Natural killer cell (primary cell): ENCODE measurements around the gene INO80B. TPM values are rescaled to one million over a fixed set of nuclear protein-coding genes. Genes with fewer than 3 reads are reported as not detected.

ENCODE experiments used
- ATAC-seq, 3 donors: fragments of 150-1000 bp in 2 of 3; fragments of 200-7000 bp in 1 of 3; cut with Tn5 transposase; 1 replicate in 1 of 3; 2 replicates in 2 of 3; pipeline ENCODE4 v1.10.0; 2021; ENCODE audit warnings: mild to moderate bottlenecking in 2 of 3, moderate library complexity in 2 of 3
- DNase-seq, 2 donors: peaks; one replicate each; pipeline versions ENCODE4 v3.0.0 to v3.0.0-alpha.2; 2013 to 2021; ENCODE audit warnings: mixed read lengths in 1 of 2
- H3K27ac ChIP-seq: one replicate; pipeline ENCODE4 v1.5.1; 2013; ENCODE audit warnings: mild to moderate bottlenecking, low read length
- H3K27me3 ChIP-seq: one replicate; pipeline ENCODE4 v1.6.1; 2013; ENCODE audit warnings: low read length; ENCODE audit not compliant: control insufficient read depth, insufficient read depth
- H3K36me3 ChIP-seq: one replicate; pipeline ENCODE4 v1.6.1; 2013; ENCODE audit warnings: low read length; ENCODE audit not compliant: control insufficient read depth, insufficient read depth
- H3K4me1 ChIP-seq: one replicate; pipeline ENCODE4 v1.6.1; 2013; ENCODE audit warnings: low read length; ENCODE audit not compliant: control insufficient read depth, insufficient read depth
- H3K4me3 ChIP-seq: one replicate; pipeline ENCODE4 v1.5.1; 2013; ENCODE audit warnings: low read length
- H3K9me3 ChIP-seq: one replicate; pipeline ENCODE4 v1.6.1; 2013; ENCODE audit warnings: low read length; ENCODE audit not compliant: control insufficient read depth, insufficient read depth
- H3K27ac Mint-ChIP-seq, 2 donors: one replicate each; pipeline ENCODE4 v1.8.0; 2022; ENCODE audit warnings: mild to moderate bottlenecking in 2 of 2, mixed read lengths in 2 of 2, moderate library complexity in 1 of 2
- H3K27me3 Mint-ChIP-seq, 2 donors: one replicate each; pipeline ENCODE4 v1.8.0; 2022; ENCODE audit warnings: low read depth in 2 of 2, mixed read lengths in 2 of 2
- H3K36me3 Mint-ChIP-seq: one replicate; pipeline ENCODE4 v1.8.0; 2022; ENCODE audit warnings: mixed read lengths
- H3K4me1 Mint-ChIP-seq, 2 donors: one replicate each; pipeline ENCODE4 v1.8.0; 2022; ENCODE audit warnings: mixed read lengths in 2 of 2
- H3K4me3 Mint-ChIP-seq: one replicate; pipeline ENCODE4 v1.8.0; 2022; ENCODE audit warnings: mild to moderate bottlenecking, moderate library complexity, mixed read lengths
- H3K9me3 Mint-ChIP-seq, 2 donors: one replicate each; pipeline ENCODE4 v1.8.0; 2022; ENCODE audit warnings: mixed read lengths in 2 of 2
- CTCF ChIP-seq: fragments of 200-600 bp; IDR thresholded peaks from one replicate; pipeline ENCODE4 v1.8.0; 2022; ENCODE audit warnings: antibody characterized with exemption
- WGBS: methylation state at CpG from one replicate; pipeline ENCODE4 v1.1.7; 2013; ENCODE audit warnings: missing lambda C conversion rate; ENCODE audit not compliant: insufficient coverage; 5-methylcytosine and 5-hydroxymethylcytosine counted together
- intact Hi-C: fragments of 100-400 bp; cut with micrococcal nuclease; formaldehyde crosslinking; loops from one replicate; pipeline ENCODE4 v1.14.2; 2022
- total RNA-seq, 4 donors: library from RNA; stranded (reverse); fragments of 120-200 nt in 1 of 4; gene quantifications; one replicate each; pipeline versions ENCODE4 v1.2.3 to v1.2.4, GENCODE V29; 2013 to 2022

Gene INO80B
- total RNA-seq, 3 donors from 2014 or later (not counting 1 experiment from before 2014, with no cell fraction given) = 34.0 to 48.0 (median 37.7) TPM

- under 1% methylated on average over 57 of the region's 57 CpGs for WGBS
- intact Hi-C loops = loop anchor here (1.0 to 2.0 kb wide), 4 partner anchors 29 to 61 kb away; partner anchors contain the start of genes CCDC142, TTC31 and WBP1
- no peaks in the 10 kb centered on the region for H3K9me3 ChIP-seq
- DNase-seq (peak; percentile 95 to 97), ATAC-seq (peak; percentile 90 to 96 (median 94))
- Mint-ChIP-seq H3K4me3 (peak within 1 kb of the TSS; percentile 99), H3K27ac (peak within 1 kb of the TSS; percentile 94 to 96), H3K27me3 (peaks cover 0 to under 1% of the 10 kb centered on the region in 2 donors), H3K36me3 (no peaks in the 10 kb centered on the region), H3K4me1 (peaks cover 20 to 28% of the 10 kb centered on the region in 2 donors), H3K9me3 (no peaks in the 10 kb centered on the region)
- no peaks in the 10 kb centered on the region for H3K27me3 ChIP-seq
- peak within 1 kb of the TSS; percentile 99 for H3K27ac ChIP-seq
- peaks cover 4% of the 10 kb centered on the region for H3K36me3 ChIP-seq
- peaks cover 16% of the 10 kb centered on the region for H3K4me1 ChIP-seq
- no peak for TF ChIP-seq CTCF
- H3K4me3 ChIP-seq = peak within 1 kb of the TSS; percentile 79
These were observed 33.5 kb upstream of the INO80B start, which contains the start of the genes C2orf81 and WDR54 for GRCh38 chr2:74421221-74421870. TSS of gene C2orf81 (minus strand) at chr2:74421619. CDS start at chr2:74421560, 59 bp downstream. TSS of gene WDR54 (plus strand) at chr2:74421730. CDS start at chr2:74422154, 424 bp downstream.

GRCh38 chr2:74423231-74424095 lies 31.4 kb upstream of the INO80B start:
- Mint-ChIP-seq H3K9me3 (no peaks in the 10 kb centered on the region), H3K4me1 (peaks cover 20 to 28% of the 10 kb centered on the region in 2 donors), H3K27me3 (no peaks in the 10 kb centered on the region), H3K36me3 (no peaks in the 10 kb centered on the region), H3K4me3 (peak overlapping the region; percentile 99), H3K27ac (peak overlapping the region; percentile 94 to 96)
- DNase-seq = no peak
- 89% methylated on average over 9 of the region's 9 CpGs for WGBS
- TF ChIP-seq CTCF = no peak
- Histone ChIP-seq H3K9me3 (no peaks in the 10 kb centered on the region), H3K4me3 (no peak overlapping the region), H3K27ac (no peak overlapping the region), H3K4me1 (peaks cover 16% of the 10 kb centered on the region), H3K27me3 (no peaks in the 10 kb centered on the region), H3K36me3 (peaks cover 6% of the 10 kb centered on the region)
- no peak for ATAC-seq
- intact Hi-C loops = no loop called here

- Mint-ChIP-seq H3K27ac (peak overlapping the region in 1 of 2 donors; percentile 96), H3K4me3 (peak overlapping the region; percentile 37), H3K36me3 (no peaks in the 10 kb centered on the region), H3K9me3 (no peaks in the 10 kb centered on the region), H3K27me3 (no peaks in the 10 kb centered on the region), H3K4me1 (peaks cover 20 to 28% of the 10 kb centered on the region in 2 donors)
- Histone ChIP-seq H3K27me3 (no peaks in the 10 kb centered on the region), H3K36me3 (peaks cover 9% of the 10 kb centered on the region), H3K27ac (no peak overlapping the region), H3K4me3 (no peak overlapping the region), H3K9me3 (no peaks in the 10 kb centered on the region), H3K4me1 (peaks cover 16% of the 10 kb centered on the region)
- no peak for DNase-seq
- WGBS = 96% methylated on average over 4 of the region's 5 CpGs
- no peak for TF ChIP-seq CTCF
- intact Hi-C loops = no loop called here
- no peak for ATAC-seq
These were observed 30.5 kb upstream of the INO80B start for GRCh38 chr2:74424139-74424992.
